HG02798 (cell line): ENCODE results near the gene CACNA2D4.

ENCODE experiments used
- ATAC-seq: cut with Tn5 transposase; IDR thresholded peaks from one replicate; pipeline ENCODE4 v1.9.1; 2021; ENCODE audit warnings: mild to moderate bottlenecking; ENCODE audit not compliant: unreplicated experiment, poor library complexity

The CACNA2D4 gene

GRCh38 chr12:1836854-1837421 lies 81.5 kb downstream of the CACNA2D4 start:
- no peak for ATAC-seq

GRCh38 chr12:1836241-1836803 lies 82.1 kb downstream of the CACNA2D4 start:
- ATAC-seq, result no peak

GRCh38 chr12:1835211-1836131 lies 83.0 kb downstream of the CACNA2D4 start:
- no peak for ATAC-seq

GRCh38 chr12:1834186-1834925 lies 84.1 kb downstream of the CACNA2D4 start:
- ATAC-seq, result no peak

GRCh38 chr12:1833596-1834028 lies 84.8 kb downstream of the CACNA2D4 start:
- ATAC-seq, result no peak

GRCh38 chr12:1832801-1833595 lies 85.5 kb downstream of the CACNA2D4 start:
- no peak for ATAC-seq

- ATAC-seq, result no peak
Observed at GRCh38 chr12:1830981-1831963, 87.2 kb downstream of the CACNA2D4 start.

GRCh38 chr12:1830401-1830845 lies 88.0 kb downstream of the CACNA2D4 start:
- no peak for ATAC-seq

GRCh38 chr12:1829306-1829900 lies 89.0 kb downstream of the CACNA2D4 start:
- ATAC-seq, result no peak

GRCh38 chr12:1828856-1829255 lies 89.6 kb downstream of the CACNA2D4 start:
- ATAC-seq, result no peak

GRCh38 chr12:1827826-1828805 lies 90.3 kb downstream of the CACNA2D4 start:
- no peak for ATAC-seq

- no peak for ATAC-seq
Observed at GRCh38 chr12:1826867-1827705, 91.4 kb downstream of the CACNA2D4 start.

GRCh38 chr12:1826401-1826800 lies 92.1 kb downstream of the CACNA2D4 start:
- no peak for ATAC-seq

- ATAC-seq, result no peak
Observed at GRCh38 chr12:1825382-1826102, 92.9 kb downstream of the CACNA2D4 start.

GRCh38 chr12:1823237-1823636 lies 95.2 kb downstream of the CACNA2D4 start:
- ATAC-seq, result no peak

GRCh38 chr12:1822699-1823098 lies 95.8 kb downstream of the CACNA2D4 start:
- ATAC-seq, result no peak
